K562 (cell line): ENCODE data around the gene SDK1. TPM values are rescaled to one million over a fixed set of nuclear protein-coding genes. Genes with fewer than 3 reads are reported as not detected.

Experiments used
- ATAC-seq: fragments of 200-7000 bp; cut with Tn5 transposase; 3 replicates; pipeline ENCODE4 v1.9.1; 2020; ENCODE audit warnings: moderate library complexity
- BruUV-seq: library from RNA; stranded (reverse); fragments of 400-500 nt; replicated peaks from 2 replicates; lab custom pipeline; 2021; lab: Mats Ljungman, UMichigan
- CTCF ChIA-PET: fragments of 300-600 bp; formaldehyde crosslinking; extraction: SDS; loops from one replicate; lab custom pipeline; 2021; ENCODE audit warnings: low intra/inter-chr PET ratio; lab: Yijun Ruan, JAX
- POLR2A ChIA-PET: fragments of 300-600, 350-650 bp; sonication (Branson Sonifier 250); formaldehyde crosslinking; extraction: SDS; loops from one replicate; lab custom pipeline; 2021; ENCODE audit warnings: antibody characterized with exemption, inconsistent platforms; lab: Yijun Ruan, JAX
- DNase-seq, 4 experiments: peaks; one replicate each; pipeline versions ENCODE4 v3.0.0 to v3.0.0-alpha.2; 2011 to 2018; ENCODE audit warnings: low spot score in 3 of 4, mixed read lengths in 3 of 4; ENCODE audit errors: extremely low read depth in 1 of 4
- FAIRE-seq: peaks from 2 replicates; lab custom pipeline; 2011; peaks lifted over from hg19 to GRCh38; lab: Jason Lieb, UNC
- H2AFZ ChIP-seq: 2 replicates; pipeline ENCODE4 v1.6.0; 2011; ENCODE audit warnings: low read depth, low read length, control low read depth, inconsistent platforms
- H3K27ac ChIP-seq: fragments of 200-600 bp; 3 replicates; pipeline ENCODE4 v1.8.0; 2011; ENCODE audit warnings: low read depth, mild to moderate bottlenecking, control low read depth, inconsistent platforms, low read length, moderate library complexity, mixed read lengths; ENCODE audit errors: extremely low read depth
- H3K27me3 ChIP-seq, 2 experiments: fragments of 300-600 bp in 1 of 2; 2 replicates in 1 of 2; 3 replicates in 1 of 2; pipeline versions ENCODE4 v1.6.0 to v1.8.0; 2011; ENCODE audit warnings: inconsistent platforms in 2 of 2, low read length in 2 of 2, mild to moderate bottlenecking in 1 of 2, mixed read lengths in 1 of 2, moderate library complexity in 1 of 2; ENCODE audit not compliant: control insufficient read depth in 2 of 2, insufficient read depth in 2 of 2
- H3K36me3 ChIP-seq: fragments of 300-600 bp; 3 replicates; pipeline ENCODE4 v1.8.0; 2011; ENCODE audit warnings: mild to moderate bottlenecking, low read length, inconsistent platforms; ENCODE audit not compliant: control insufficient read depth, insufficient read depth
- H3K4me1 ChIP-seq, 2 experiments: fragments of 200-600 bp in 1 of 2; replicated peaks in 1 of 2; 2 replicates in 1 of 2; 3 replicates in 1 of 2; pipeline versions ENCODE4 v1.5.1 to v1.8.0; 2011; ENCODE audit warnings: inconsistent platforms in 2 of 2, low read length in 2 of 2, mild to moderate bottlenecking in 1 of 2, mixed read lengths in 1 of 2, moderate library complexity in 1 of 2; ENCODE audit not compliant: control insufficient read depth in 2 of 2, insufficient read depth in 2 of 2
- H3K4me2 ChIP-seq: 2 replicates; pipeline ENCODE4 v1.6.1; 2011; ENCODE audit warnings: low read length, control low read depth, inconsistent platforms, mixed read lengths; ENCODE audit not compliant: insufficient read depth
- H3K4me3 ChIP-seq: fragments of 200-600 bp; sonication (generic), shearing (Covaris generic); 2 replicates; pipeline ENCODE4 v1.5.1; 2016; ENCODE audit warnings: control low read depth, inconsistent platforms
- H3K79me2 ChIP-seq: fragments of 200-600 bp; 3 replicates; pipeline ENCODE4 v1.8.0; 2011; ENCODE audit warnings: low read length, inconsistent platforms; ENCODE audit not compliant: control insufficient read depth, insufficient read depth
- H3K9ac ChIP-seq, 2 experiments: 2 replicates each; pipeline versions ENCODE4 v1.6.0 to v1.6.1; 2011; ENCODE audit warnings: low read depth in 2 of 2, low read length in 2 of 2, control low read depth in 1 of 2, inconsistent platforms in 1 of 2, mild to moderate bottlenecking in 1 of 2, mixed read lengths in 1 of 2; ENCODE audit not compliant: insufficient read depth in 1 of 2
- H3K9me1 ChIP-seq: one replicate; pipeline ENCODE4 v1.6.0; 2011; ENCODE audit warnings: inconsistent platforms, mild to moderate bottlenecking, low read length, moderate library complexity; ENCODE audit not compliant: control insufficient read depth, insufficient read depth
- H3K9me3 ChIP-seq: replicated peaks from 2 replicates; pipeline ENCODE4 v1.5.1; 2011; ENCODE audit warnings: low read depth, low read length, inconsistent platforms; ENCODE audit not compliant: control insufficient read depth, insufficient read depth
- H4K20me1 ChIP-seq: replicated peaks from 2 replicates; pipeline ENCODE4 v1.6.1; 2011; ENCODE audit warnings: low read length, inconsistent platforms, mixed read lengths; ENCODE audit not compliant: control insufficient read depth, insufficient read depth
- LEF1 ChIP-seq: fragments of 450-650 bp; IDR thresholded peaks from 2 replicates; pipeline ENCODE4 v1.6.1; 2016; ENCODE audit warnings: mild to moderate bottlenecking
- MCM7 ChIP-seq, 2 experiments: fragments of 450-650 bp; IDR thresholded peaks; 2 replicates each; pipeline ENCODE4 v1.6.1; 2016 to 2018
- PHF20 ChIP-seq: fragments of 450-650 bp; IDR thresholded peaks from 2 replicates; pipeline ENCODE4 v1.6.1; 2018; ENCODE audit not compliant: partially characterized antibody
- RBM15 ChIP-seq: fragments of 200-400 bp; formaldehyde crosslinking; IDR thresholded peaks from 2 replicates; pipeline ENCODE4 v1.6.1; 2018; ENCODE audit warnings: mild to moderate bottlenecking, low read length, moderate library complexity; ENCODE audit not compliant: insufficient read depth
- ZNF354B ChIP-seq: fragments of 250-450 bp; sonication (Bioruptor Pico); IDR thresholded peaks from 2 replicates; pipeline ENCODE4 v1.4.0; 2020
- WGBS: fragments of 100-300 bp; shearing (Covaris generic); methylation state at CpG from one replicate; pipeline ENCODE4 v1.1.6; 2016; ENCODE audit warnings: low coverage, mixed read lengths; ENCODE audit not compliant: insufficient coverage; ENCODE audit errors: missing lambda C conversion rate; 5-methylcytosine and 5-hydroxymethylcytosine counted together
- in situ Hi-C: fragments of 300-500 bp; cut with MboI; formaldehyde crosslinking; loops from 4 replicates; pipeline ENCODE4 v1.15.0; 2018; ENCODE audit warnings: inconsistent platforms, mixed read lengths
- intact Hi-C: fragments of 100-400 bp; cut with micrococcal nuclease; formaldehyde crosslinking; loops from 2 replicates; pipeline ENCODE4 v1.14.2; 2022
- polyA plus RNA-seq, 8 experiments: library from polyadenylated mRNA; depleted of rRNA in 4 of 8; stranded (reverse) in 5 of 8; unstranded in 3 of 8; fragments of >200 nt; fragmentation: Nextera tagmentation in 2 of 8; fragmentation: Illumina TruSeq in 1 of 8; extraction: Ambion mirVana in 2 of 8; extraction: Trizol in 1 of 8; gene quantifications; 2 replicates each; pipeline versions ENCODE4 v1.2.1 to v1.2.3, GENCODE V29; 2011 to 2014; ENCODE audit warnings: inconsistent platforms in 1 of 8, missing spikeins in 1 of 8
- total RNA-seq, 7 experiments: library from RNA; depleted of rRNA in 6 of 7; stranded (reverse); fragments of >200 nt in 6 of 7; fragmentation: Illumina TruSeq in 2 of 7; extraction: Trizol in 2 of 7; gene quantifications; 2 replicates each; pipeline versions ENCODE4 v1.2.1 to v1.2.3, GENCODE V29; 2011 to 2021; ENCODE audit warnings: low replicate concordance in 1 of 7
- TF ChIP-seq, protein P1 (sequence below): fragments of 250-450 bp; sonication (Bioruptor Pico); IDR thresholded peaks from 2 replicates; pipeline ENCODE4 v1.5.0; 2020; ENCODE audit warnings: mild to moderate bottlenecking, borderline replicate concordance
- TF ChIP-seq, protein P2 (sequence below), 2 experiments: fragments of 450-650 bp; formaldehyde crosslinking in 1 of 2; IDR thresholded peaks; 2 replicates each; pipeline versions ENCODE4 v1.4.0 to v1.6.1; 2014 to 2020; ENCODE audit warnings: mild to moderate bottlenecking in 2 of 2, borderline replicate concordance in 1 of 2, low read depth in 1 of 2

SDK1 gene
- total and polyA plus RNA-seq, 9 of the 15 experiments (the other 6 are each of a cell fraction or from before 2014, with no cell fraction given) = 0.16 TPM; not detected in 8

DNA sequence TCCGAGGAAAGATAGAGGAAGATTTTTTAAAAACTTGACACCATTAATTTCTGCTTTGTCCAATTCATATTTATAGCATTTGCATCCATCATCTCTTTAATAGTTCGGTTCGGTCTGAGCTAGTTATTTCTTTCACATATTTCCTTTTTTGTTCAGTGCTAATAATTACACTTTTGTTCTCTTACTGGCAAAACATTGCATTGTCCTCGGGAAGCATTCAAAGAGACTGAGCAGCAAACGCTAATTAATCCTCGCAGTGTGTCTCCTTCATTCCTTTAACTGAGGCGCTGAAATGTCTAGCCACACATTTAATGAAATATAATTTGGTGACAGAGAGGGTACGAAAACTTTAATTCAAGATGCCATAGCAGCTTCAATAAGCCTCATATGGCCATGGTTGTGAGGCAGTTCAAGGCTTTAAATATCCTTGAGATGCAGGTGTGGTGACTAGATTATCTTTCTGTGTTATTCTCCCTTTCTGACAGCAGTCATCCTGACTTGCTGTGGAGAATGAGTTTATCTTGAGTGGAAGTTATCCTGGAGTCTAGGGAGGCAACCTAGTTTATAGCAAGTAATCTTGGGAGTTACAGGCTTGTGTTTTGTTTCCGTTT lies 431.4 kb downstream of the SDK1 start:
- no peak for DNase-seq
- intact Hi-C loops = no loop called here
- in situ Hi-C loops = no loop called here
- no peaks in the 10 kb centered on the region for H4K20me1 ChIP-seq
- no peak overlapping the region for H3K4me2 ChIP-seq
- no peak overlapping the region for H3K27ac ChIP-seq
- no TSS peak for BruUV-seq
- TF ChIP-seq LEF1 = no peak
- TF ChIP-seq, protein P1, sequence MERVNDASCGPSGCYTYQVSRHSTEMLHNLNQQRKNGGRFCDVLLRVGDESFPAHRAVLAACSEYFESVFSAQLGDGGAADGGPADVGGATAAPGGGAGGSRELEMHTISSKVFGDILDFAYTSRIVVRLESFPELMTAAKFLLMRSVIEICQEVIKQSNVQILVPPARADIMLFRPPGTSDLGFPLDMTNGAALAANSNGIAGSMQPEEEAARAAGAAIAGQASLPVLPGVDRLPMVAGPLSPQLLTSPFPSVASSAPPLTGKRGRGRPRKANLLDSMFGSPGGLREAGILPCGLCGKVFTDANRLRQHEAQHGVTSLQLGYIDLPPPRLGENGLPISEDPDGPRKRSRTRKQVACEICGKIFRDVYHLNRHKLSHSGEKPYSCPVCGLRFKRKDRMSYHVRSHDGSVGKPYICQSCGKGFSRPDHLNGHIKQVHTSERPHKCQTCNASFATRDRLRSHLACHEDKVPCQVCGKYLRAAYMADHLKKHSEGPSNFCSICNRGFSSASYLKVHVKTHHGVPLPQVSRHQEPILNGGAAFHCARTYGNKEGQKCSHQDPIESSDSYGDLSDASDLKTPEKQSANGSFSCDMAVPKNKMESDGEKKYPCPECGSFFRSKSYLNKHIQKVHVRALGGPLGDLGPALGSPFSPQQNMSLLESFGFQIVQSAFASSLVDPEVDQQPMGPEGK (CRISPR knock-in tag) = no peak
- TF ChIP-seq ZNF354B (CRISPR knock-in tag) = no peak
- no peak for TF ChIP-seq MCM7 (IDR thresholded peaks at IDR 0.05)
- no peak for TF ChIP-seq PHF20
- TF ChIP-seq, protein P2, sequence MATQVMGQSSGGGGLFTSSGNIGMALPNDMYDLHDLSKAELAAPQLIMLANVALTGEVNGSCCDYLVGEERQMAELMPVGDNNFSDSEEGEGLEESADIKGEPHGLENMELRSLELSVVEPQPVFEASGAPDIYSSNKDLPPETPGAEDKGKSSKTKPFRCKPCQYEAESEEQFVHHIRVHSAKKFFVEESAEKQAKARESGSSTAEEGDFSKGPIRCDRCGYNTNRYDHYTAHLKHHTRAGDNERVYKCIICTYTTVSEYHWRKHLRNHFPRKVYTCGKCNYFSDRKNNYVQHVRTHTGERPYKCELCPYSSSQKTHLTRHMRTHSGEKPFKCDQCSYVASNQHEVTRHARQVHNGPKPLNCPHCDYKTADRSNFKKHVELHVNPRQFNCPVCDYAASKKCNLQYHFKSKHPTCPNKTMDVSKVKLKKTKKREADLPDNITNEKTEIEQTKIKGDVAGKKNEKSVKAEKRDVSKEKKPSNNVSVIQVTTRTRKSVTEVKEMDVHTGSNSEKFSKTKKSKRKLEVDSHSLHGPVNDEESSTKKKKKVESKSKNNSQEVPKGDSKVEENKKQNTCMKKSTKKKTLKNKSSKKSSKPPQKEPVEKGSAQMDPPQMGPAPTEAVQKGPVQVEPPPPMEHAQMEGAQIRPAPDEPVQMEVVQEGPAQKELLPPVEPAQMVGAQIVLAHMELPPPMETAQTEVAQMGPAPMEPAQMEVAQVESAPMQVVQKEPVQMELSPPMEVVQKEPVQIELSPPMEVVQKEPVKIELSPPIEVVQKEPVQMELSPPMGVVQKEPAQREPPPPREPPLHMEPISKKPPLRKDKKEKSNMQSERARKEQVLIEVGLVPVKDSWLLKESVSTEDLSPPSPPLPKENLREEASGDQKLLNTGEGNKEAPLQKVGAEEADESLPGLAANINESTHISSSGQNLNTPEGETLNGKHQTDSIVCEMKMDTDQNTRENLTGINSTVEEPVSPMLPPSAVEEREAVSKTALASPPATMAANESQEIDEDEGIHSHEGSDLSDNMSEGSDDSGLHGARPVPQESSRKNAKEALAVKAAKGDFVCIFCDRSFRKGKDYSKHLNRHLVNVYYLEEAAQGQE (IDR thresholded peaks at IDR 0.05; ENCODE audit: borderline replicate concordance) = no peak
- TF ChIP-seq, protein P2 (CRISPR knock-in tag; IDR thresholded peaks at IDR 0.05; ENCODE audit: low read depth) = no peak
- TF ChIP-seq RBM15 = no peak
- H3K9me3 ChIP-seq = no peaks in the 10 kb centered on the region
- CTCF ChIA-PET = no interaction called here
- POLR2A ChIA-PET = no interaction called here
- FAIRE-seq = no peak
- no peak overlapping the region for H3K4me3 ChIP-seq
- H3K4me1 ChIP-seq = no peaks in the 10 kb centered on the region
- ATAC-seq = no peak
- H3K9me1 ChIP-seq = no peaks in the 10 kb centered on the region
- WGBS = under 1% methylated on average over 9 of the region's 9 CpGs
- H3K79me2 ChIP-seq = no peaks in the 10 kb centered on the region
- no peak overlapping the region for H3K9ac ChIP-seq
- no peak overlapping the region for H2AFZ ChIP-seq
- no peaks in the 10 kb centered on the region for H3K36me3 ChIP-seq
- H3K27me3 ChIP-seq = no peaks in the 10 kb centered on the region
